Measurements from ENCODE around the gene PITPNM3. TPM values are rescaled to one million over a fixed set of nuclear protein-coding genes. Genes with fewer than 3 reads are reported as not detected.

Gene PITPNM3
- total RNA-seq, 2 donors from 2014 or later: 1.3 to 3.4 TPM

DNA sequence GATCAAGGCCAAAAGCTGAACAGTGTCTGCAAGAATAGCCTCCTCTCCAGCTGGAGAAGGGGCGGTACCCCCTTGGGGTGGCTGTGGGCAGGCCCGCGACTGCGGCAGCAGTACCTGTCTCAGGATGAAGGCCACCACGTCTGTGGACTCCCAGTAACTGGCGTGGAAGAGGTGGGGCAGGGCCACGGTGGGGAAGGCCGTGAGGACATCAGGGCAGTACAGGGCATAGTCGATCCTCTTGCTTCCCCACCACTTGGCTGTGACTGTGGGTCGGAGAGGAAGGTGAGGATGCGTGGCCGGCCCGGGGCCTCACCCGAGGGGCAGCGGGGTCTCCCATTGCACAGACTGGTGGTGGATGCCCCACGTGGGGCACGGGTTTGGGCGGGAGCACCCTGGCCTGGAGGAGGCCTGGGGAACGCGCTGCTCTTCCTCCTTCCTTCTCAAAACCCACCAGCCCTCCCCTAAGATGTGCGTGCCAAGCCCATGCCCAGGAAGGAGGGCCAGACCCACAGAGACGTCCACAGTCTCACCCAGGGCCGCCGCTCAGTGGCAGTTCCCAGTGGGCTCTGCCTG lies 86.1 kb downstream of the PITPNM3 start:
- no peak for TF ChIP-seq POLR2A (IDR thresholded peaks at IDR 0.05)
- TF ChIP-seq, protein P1, sequence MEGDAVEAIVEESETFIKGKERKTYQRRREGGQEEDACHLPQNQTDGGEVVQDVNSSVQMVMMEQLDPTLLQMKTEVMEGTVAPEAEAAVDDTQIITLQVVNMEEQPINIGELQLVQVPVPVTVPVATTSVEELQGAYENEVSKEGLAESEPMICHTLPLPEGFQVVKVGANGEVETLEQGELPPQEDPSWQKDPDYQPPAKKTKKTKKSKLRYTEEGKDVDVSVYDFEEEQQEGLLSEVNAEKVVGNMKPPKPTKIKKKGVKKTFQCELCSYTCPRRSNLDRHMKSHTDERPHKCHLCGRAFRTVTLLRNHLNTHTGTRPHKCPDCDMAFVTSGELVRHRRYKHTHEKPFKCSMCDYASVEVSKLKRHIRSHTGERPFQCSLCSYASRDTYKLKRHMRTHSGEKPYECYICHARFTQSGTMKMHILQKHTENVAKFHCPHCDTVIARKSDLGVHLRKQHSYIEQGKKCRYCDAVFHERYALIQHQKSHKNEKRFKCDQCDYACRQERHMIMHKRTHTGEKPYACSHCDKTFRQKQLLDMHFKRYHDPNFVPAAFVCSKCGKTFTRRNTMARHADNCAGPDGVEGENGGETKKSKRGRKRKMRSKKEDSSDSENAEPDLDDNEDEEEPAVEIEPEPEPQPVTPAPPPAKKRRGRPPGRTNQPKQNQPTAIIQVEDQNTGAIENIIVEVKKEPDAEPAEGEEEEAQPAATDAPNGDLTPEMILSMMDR (IDR thresholded peaks at IDR 0.05): no peak
- H3K4me3 ChIP-seq: no peak overlapping the region
- H3K27ac ChIP-seq: no peak overlapping the region
- WGBS, 2 donors: 85 to 90% methylated on average over 2 to 23 of the region's 24 CpGs
- intact Hi-C loops (cut with DNase I): no loop called here
- no peaks in the 10 kb centered on the region for H3K27me3 ChIP-seq
- DNase-seq (no peak), ATAC-seq (no peak)
- no peaks in the 10 kb centered on the region for H3K36me3 ChIP-seq (replicated peaks in 1 of 2; ENCODE audit: insufficient read depth in 1 of 2, low read depth in 2 of 2)
- no peaks in the 10 kb centered on the region for H3K4me1 ChIP-seq
- no peaks in the 10 kb centered on the region for H3K9me3 ChIP-seq

DNA sequence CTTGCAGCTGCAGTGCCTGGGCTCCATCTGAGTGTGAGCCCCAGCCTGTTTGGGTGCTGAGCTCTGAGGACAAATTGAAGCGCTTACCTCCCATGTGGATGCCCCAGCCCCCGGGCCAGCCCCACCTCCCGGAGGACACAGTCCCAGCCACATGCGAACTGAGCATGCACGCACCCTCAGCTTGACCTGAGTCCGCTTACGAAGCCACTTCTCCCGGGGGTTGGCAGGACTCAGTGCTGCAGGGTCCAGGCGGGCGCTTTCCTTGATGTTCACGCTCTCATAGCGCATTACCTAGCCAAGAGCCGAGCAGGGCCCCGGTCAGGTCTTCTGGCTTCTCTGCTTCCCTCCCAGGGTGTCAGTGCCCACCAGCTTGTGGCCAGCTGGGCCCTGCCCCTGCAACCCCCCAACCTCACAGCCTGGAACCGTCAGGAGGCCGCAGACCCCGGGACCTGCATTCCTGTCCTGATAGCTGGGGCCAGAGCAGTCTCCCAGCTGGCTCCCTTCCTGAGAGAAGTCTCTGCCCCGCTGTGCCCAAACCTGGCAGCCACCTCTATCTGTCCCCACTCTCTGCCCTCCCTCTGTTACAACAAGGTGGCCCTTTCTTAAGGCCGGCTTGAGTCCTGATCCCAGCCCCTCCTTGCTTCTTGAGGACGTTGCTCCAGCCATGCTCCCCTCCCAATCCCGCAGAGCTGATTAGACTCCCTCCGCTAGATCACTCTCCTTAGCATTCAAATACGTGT lies 88.1 kb downstream of the PITPNM3 start:
- Histone ChIP-seq H3K4me1 (no peaks in the 10 kb centered on the region), H3K36me3 (replicated peaks in 1 of 2; ENCODE audit: insufficient read depth in 1 of 2, low read depth in 2 of 2) (no peaks in the 10 kb centered on the region), H3K27me3 (no peaks in the 10 kb centered on the region), H3K9me3 (no peaks in the 10 kb centered on the region), H3K4me3 (no peak overlapping the region), H3K27ac (no peak overlapping the region)
- 68 to 89% methylated on average over 7 to 23 of the region's 23 CpGs for WGBS, 2 donors
- TF ChIP-seq, protein P1 (IDR thresholded peaks at IDR 0.05): no peak
- no peak for TF ChIP-seq POLR2A (IDR thresholded peaks at IDR 0.05)
- DNase-seq: no peak
- no peak for ATAC-seq
- intact Hi-C loops (cut with DNase I): no loop called here

DNA sequence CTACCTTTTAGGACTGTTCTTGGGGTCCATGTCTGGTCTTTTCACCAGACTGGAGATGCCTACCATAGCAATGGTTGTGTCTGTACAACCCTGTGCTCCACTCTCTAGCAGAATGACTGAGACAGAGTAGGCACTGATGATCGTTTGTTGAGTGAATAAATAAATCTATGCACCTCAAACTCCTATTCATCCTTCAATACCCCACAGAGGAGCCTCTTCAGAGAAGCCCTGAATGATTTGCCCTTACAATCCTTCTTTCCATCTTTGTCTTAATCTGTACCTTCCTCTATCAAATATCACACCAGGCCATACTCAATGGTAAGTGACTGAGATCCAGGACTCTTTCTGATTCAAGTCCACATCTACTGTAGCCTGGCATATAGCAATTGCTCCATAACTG lies 88.8 kb downstream of the PITPNM3 start:
- intact Hi-C loops (cut with DNase I): no loop called here
- no peaks in the 10 kb centered on the region for H3K36me3 ChIP-seq (replicated peaks in 1 of 2; ENCODE audit: insufficient read depth in 1 of 2, low read depth in 2 of 2)

DNA sequence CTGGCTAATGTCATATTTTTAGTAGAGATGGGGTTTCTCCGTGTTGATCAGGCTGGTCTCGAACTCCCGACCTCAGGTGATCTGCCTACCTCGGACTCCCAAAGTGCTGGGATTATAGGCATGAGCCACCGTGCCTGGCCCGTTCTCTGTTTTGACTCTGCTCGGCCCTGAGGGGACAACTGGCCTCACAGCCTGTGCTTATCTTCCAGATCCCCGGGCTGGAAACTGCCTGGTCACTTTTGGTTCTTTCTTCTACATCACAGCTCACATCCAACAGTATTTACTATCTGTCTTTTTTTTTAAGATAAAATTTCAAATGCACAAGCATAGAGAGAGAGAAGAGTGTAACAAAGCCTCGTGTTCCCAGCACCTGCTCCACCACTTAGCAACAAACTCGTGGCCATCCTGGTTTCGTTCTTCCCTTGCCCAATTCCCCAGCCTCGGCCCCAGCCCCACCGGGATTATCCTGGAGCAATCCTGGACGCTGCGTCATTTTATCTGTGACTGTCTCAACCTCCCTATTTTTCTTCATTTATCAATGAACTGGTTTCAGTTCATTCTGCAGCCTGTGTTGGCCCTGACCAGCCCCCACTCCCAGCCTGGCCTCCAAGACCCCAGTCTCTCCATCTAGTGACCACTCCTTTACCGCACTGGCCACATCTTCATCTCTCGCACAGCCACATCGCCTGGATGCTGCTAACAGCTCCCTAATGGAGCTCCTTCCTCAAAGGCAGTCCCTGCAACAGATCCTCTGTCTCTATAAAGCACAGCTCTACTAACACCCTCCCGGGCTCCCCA lies 91.0 kb downstream of the PITPNM3 start:
- 70 to 75% methylated on average over 19 of the region's 19 CpGs for WGBS, 2 donors

More for the DNA sequence above, 88.8 kb downstream of the PITPNM3 start:
- 48 to 75% methylated on average over 1 of the region's 1 CpG for WGBS, 2 donors
- no peaks in the 10 kb centered on the region for H3K27me3 ChIP-seq
- TF ChIP-seq, protein P1 (IDR thresholded peaks at IDR 0.05): no peak
- no peak for TF ChIP-seq POLR2A (IDR thresholded peaks at IDR 0.05)
- H3K9me3 ChIP-seq: no peaks in the 10 kb centered on the region
- no peak for DNase-seq
- H3K27ac ChIP-seq: no peak overlapping the region
- no peaks in the 10 kb centered on the region for H3K4me1 ChIP-seq
- ATAC-seq: no peak
- no peak overlapping the region for H3K4me3 ChIP-seq

More for the DNA sequence above, 91.0 kb downstream of the PITPNM3 start:
- no peak overlapping the region for H3K27ac ChIP-seq
- intact Hi-C loops (cut with DNase I): no loop called here
- H3K4me3 ChIP-seq: no peak overlapping the region
- DNase-seq: no peak
- H3K36me3 ChIP-seq (replicated peaks in 1 of 2; ENCODE audit: insufficient read depth in 1 of 2, low read depth in 2 of 2): no peaks in the 10 kb centered on the region
- H3K4me1 ChIP-seq: no peaks in the 10 kb centered on the region
- no peaks in the 10 kb centered on the region for H3K9me3 ChIP-seq
- no peaks in the 10 kb centered on the region for H3K27me3 ChIP-seq
- no peak for ATAC-seq
- TF ChIP-seq, protein P1 (IDR thresholded peaks at IDR 0.05): no peak
- TF ChIP-seq POLR2A (IDR thresholded peaks at IDR 0.05): no peak
